Measurements from ENCODE around the gene CHD9NB. TPM values are rescaled to one million over a fixed set of nuclear protein-coding genes. Genes with fewer than 3 reads are reported as not detected.

The CHD9NB gene
- total RNA-seq, 4 donors from 2014 or later = 1.9 to 3.0 (median 2.1) TPM

DNA sequence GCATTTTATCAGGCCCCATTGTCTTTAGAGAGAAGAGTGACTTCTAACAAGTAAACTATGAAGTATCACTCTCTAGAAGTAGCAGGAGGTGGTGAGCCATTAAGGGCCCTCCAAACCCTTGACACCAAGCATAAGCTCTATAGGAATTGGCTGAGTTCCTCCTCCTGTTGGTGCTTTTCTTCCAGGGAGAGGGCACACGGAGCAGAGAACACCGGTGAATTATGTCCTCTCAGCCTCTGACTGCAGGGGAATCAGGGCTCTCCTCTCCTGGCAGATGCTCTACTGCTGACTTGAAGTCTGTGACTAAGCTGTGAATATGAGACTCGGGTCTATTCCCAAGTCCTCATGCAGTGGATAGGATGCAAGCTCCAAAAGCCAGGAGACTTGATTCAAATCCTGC lies 34.4 kb upstream of the CHD9NB start:
- 51 to 57% methylated on average over 3 of the region's 3 CpGs for WGBS, 2 donors
- Histone ChIP-seq H3K27ac (peak overlapping the region; percentile 46 to 87 (median 84)), H3K4me1 (peaks cover 57 to 96% (median 66%) of the 10 kb centered on the region in 3 donors), H3K27me3 (no peaks in the 10 kb centered on the region), H3K9me3 (no peaks in the 10 kb centered on the region), H3K4me3 (no peak overlapping the region), H3K36me3 (no peaks in the 10 kb centered on the region)
- TF ChIP-seq POLR2A (IDR thresholded peaks at IDR 0.05) = no peak
- TF ChIP-seq, protein P1, sequence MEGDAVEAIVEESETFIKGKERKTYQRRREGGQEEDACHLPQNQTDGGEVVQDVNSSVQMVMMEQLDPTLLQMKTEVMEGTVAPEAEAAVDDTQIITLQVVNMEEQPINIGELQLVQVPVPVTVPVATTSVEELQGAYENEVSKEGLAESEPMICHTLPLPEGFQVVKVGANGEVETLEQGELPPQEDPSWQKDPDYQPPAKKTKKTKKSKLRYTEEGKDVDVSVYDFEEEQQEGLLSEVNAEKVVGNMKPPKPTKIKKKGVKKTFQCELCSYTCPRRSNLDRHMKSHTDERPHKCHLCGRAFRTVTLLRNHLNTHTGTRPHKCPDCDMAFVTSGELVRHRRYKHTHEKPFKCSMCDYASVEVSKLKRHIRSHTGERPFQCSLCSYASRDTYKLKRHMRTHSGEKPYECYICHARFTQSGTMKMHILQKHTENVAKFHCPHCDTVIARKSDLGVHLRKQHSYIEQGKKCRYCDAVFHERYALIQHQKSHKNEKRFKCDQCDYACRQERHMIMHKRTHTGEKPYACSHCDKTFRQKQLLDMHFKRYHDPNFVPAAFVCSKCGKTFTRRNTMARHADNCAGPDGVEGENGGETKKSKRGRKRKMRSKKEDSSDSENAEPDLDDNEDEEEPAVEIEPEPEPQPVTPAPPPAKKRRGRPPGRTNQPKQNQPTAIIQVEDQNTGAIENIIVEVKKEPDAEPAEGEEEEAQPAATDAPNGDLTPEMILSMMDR (IDR thresholded peaks at IDR 0.05) = no peak
- intact Hi-C loops (cut with DNase I) = no loop called here
- no peak for DNase-seq

DNA sequence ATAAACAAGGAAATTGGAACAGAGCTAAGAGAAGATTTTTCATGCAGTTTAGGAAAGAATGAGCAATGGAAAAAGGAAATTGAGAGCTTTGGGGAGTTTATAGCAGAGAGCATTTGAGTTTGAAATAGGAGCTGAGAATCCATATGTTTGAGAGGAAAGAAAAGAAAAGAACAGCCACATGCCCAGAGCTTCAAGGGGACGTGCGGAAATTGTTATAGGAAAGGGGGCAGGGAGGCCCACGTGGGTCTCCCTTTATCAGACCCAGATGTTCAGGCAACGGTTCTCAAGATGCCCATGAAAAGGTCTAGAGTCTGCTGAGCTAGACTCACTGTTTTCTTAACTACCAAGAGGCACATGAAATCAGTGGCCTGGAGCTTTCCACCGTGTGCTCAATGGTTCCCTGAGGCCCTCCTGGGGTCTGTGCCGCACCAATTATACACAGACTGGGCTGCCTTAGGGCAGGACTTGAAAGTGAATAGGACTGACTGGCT lies 33.3 kb upstream of the CHD9NB start:
- no peaks in the 10 kb centered on the region for H3K36me3 ChIP-seq
- H3K27ac ChIP-seq = peak overlapping the region; percentile 84 to 87 (median 84)
- no peaks in the 10 kb centered on the region for H3K27me3 ChIP-seq
- H3K4me1 ChIP-seq = peaks cover 53 to 96% (median 61%) of the 10 kb centered on the region in 3 donors
- intact Hi-C loops (cut with DNase I) = no loop called here
- WGBS, 2 donors = 27 to 47% methylated on average over 4 to 6 of the region's 6 CpGs
- H3K4me3 ChIP-seq = no peak overlapping the region
- no peak for TF ChIP-seq POLR2A (IDR thresholded peaks at IDR 0.05)
- TF ChIP-seq, protein P1 (IDR thresholded peaks at IDR 0.05) = no peak
- DNase-seq = no peak
- H3K9me3 ChIP-seq = no peaks in the 10 kb centered on the region

DNA sequence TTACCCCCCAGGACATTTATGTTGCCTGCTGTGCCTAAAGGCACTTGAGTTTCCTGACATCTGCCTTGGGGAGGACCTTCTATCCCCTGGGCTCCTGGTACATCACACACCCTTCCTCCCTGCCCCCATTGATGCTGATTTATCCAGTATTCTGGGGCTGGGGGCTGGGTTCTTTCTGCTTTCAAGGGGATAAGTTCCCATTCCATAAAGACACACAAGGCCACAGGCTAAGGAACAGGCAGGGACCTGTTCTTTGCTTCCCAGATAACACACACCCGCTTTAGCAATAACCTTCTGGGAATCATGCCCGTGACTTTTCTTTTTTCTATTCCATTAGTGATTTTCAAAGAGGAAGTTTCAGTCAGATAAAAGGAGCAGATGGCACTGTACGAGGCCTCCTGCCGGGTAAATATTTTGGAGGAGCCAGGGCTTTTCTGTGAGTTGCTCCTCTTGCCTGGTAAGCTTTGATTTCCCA lies 32.7 kb upstream of the CHD9NB start:
- H3K4me1 ChIP-seq = peaks cover 51 to 96% (median 57%) of the 10 kb centered on the region in 3 donors
- TF ChIP-seq, protein P1 (IDR thresholded peaks at IDR 0.05) = no peak
- TF ChIP-seq POLR2A (IDR thresholded peaks at IDR 0.05) = no peak
- no peaks in the 10 kb centered on the region for H3K27me3 ChIP-seq
- intact Hi-C loops (cut with DNase I) = no loop called here
- H3K4me3 ChIP-seq = no peak overlapping the region
- H3K36me3 ChIP-seq = no peaks in the 10 kb centered on the region
- peak overlapping the region; percentile 84 to 87 (median 84) for H3K27ac ChIP-seq
- WGBS, 2 donors = 23 to 56% methylated on average over 4 of the region's 4 CpGs
- no peak for DNase-seq
- H3K9me3 ChIP-seq = no peaks in the 10 kb centered on the region

DNA sequence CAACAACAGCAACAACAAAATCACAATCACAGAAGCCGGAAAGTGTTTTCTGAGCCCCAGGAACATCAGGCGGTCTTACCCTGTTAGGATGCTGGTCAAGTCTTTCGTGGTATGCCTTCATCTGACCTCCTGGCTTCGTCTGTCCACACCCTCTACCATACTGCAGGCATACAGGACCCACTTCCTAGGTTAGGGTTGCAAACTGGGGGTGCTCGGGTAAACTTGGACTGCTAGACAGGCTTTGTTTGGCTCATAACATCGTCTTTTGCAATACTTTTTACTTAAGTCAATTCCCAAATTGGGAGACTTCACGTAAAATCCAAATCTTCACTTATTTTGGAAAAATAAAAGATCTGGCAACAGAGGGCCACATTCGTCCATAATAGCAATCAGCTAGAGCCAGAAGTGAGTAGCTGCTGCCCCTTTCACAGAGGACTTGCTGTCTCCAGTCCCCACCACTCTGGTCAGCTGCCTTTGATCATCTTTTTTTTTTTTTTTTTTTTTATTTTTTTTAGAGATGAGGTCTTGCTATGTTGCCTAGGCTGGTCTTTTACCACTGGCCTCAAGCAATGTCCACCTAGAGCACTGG lies 32.1 kb upstream of the CHD9NB start:
- Histone ChIP-seq H3K9me3 (no peaks in the 10 kb centered on the region), H3K27ac (peak overlapping the region; percentile 84 to 87 (median 84)), H3K27me3 (no peaks in the 10 kb centered on the region), H3K36me3 (no peaks in the 10 kb centered on the region), H3K4me3 (no peak overlapping the region), H3K4me1 (peaks cover 50 to 96% (median 57%) of the 10 kb centered on the region in 3 donors)
- TF ChIP-seq POLR2A (IDR thresholded peaks at IDR 0.05) = no peak
- TF ChIP-seq, protein P1 (IDR thresholded peaks at IDR 0.05) = no peak
- DNase-seq = no peak
- WGBS, 2 donors = 71 to 73% methylated on average over 8 of the region's 8 CpGs
- intact Hi-C loops (cut with DNase I) = no loop called here

DNA sequence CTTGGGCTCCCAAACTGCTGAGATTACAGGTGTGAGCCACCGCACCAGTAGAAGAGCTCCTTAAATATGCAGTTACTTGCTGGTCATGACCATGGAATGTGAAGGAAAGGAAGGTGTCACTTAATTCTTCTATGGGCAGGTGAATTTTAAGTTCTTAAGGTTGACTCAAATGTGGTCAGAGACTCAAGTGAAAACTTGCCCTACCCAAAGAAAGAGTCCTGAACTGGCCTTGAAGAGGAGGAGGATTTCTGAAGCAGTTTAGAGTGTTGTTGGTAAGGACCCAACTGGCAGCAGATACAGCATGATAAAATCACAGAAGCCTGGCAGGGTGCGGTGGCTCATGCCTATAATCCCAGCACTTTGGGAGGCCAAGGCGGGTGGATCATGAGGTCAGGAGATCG lies 31.4 kb upstream of the CHD9NB start:
- no peak for TF ChIP-seq POLR2A (IDR thresholded peaks at IDR 0.05)
- TF ChIP-seq, protein P1 (IDR thresholded peaks at IDR 0.05) = no peak
- Histone ChIP-seq H3K9me3 (no peaks in the 10 kb centered on the region), H3K27ac (peak overlapping the region; percentile 84 to 87 (median 84)), H3K4me3 (no peak overlapping the region), H3K27me3 (no peaks in the 10 kb centered on the region), H3K36me3 (no peaks in the 10 kb centered on the region), H3K4me1 (peaks cover 52 to 96% (median 57%) of the 10 kb centered on the region in 3 donors)
- no peak for DNase-seq
- intact Hi-C loops (cut with DNase I) = no loop called here
- 39 to 46% methylated on average over 3 to 4 of the region's 4 CpGs for WGBS, 2 donors
